ENCODE data around the gene C1orf122.

DNA sequence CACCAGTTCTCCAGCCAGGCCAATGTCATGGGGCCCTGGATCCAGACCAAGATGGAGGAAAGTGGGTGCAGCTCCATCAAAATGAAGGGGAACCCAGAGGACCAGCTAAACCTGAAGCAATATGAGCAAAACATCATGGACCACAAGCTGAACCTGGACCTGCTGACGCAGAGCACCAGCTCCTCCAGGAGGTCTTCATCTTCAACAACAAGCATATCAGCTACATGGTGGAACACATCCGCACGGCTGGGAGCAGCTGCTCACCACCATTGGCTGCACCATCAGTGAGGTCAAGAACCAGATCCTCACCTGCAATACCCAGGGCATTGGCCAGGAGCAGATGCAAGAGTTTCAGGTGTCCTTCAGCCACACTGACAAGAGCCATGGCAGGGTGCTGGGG, 28.9 kb upstream of the C1orf122 start:
- TF ChIP-seq, protein P1, sequence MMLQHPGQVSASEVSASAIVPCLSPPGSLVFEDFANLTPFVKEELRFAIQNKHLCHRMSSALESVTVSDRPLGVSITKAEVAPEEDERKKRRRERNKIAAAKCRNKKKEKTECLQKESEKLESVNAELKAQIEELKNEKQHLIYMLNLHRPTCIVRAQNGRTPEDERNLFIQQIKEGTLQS (IDR thresholded peaks at IDR 0.05; ENCODE audit: borderline replicate concordance, extremely low read depth, low read depth, low read length): no peak
- no peak for TF ChIP-seq RB1 (IDR thresholded peaks at IDR 0.05; ENCODE audit: borderline replicate concordance)
- TF ChIP-seq, protein P2, sequence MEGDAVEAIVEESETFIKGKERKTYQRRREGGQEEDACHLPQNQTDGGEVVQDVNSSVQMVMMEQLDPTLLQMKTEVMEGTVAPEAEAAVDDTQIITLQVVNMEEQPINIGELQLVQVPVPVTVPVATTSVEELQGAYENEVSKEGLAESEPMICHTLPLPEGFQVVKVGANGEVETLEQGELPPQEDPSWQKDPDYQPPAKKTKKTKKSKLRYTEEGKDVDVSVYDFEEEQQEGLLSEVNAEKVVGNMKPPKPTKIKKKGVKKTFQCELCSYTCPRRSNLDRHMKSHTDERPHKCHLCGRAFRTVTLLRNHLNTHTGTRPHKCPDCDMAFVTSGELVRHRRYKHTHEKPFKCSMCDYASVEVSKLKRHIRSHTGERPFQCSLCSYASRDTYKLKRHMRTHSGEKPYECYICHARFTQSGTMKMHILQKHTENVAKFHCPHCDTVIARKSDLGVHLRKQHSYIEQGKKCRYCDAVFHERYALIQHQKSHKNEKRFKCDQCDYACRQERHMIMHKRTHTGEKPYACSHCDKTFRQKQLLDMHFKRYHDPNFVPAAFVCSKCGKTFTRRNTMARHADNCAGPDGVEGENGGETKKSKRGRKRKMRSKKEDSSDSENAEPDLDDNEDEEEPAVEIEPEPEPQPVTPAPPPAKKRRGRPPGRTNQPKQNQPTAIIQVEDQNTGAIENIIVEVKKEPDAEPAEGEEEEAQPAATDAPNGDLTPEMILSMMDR (IDR thresholded peaks at IDR 0.05 in 2 of 3, conservative IDR thresholded peaks at IDR 0.05 in 1 of 3; ENCODE audit: control insufficient read depth in 2 of 3, extremely low read depth in 1 of 3, insufficient read depth in 1 of 3, low read depth in 3 of 3, low read length in 3 of 3): no peak
- TF ChIP-seq POLR2AphosphoS5 (IDR thresholded peaks at IDR 0.05; ENCODE audit: low read length): no peak
- TF ChIP-seq, protein P3, sequence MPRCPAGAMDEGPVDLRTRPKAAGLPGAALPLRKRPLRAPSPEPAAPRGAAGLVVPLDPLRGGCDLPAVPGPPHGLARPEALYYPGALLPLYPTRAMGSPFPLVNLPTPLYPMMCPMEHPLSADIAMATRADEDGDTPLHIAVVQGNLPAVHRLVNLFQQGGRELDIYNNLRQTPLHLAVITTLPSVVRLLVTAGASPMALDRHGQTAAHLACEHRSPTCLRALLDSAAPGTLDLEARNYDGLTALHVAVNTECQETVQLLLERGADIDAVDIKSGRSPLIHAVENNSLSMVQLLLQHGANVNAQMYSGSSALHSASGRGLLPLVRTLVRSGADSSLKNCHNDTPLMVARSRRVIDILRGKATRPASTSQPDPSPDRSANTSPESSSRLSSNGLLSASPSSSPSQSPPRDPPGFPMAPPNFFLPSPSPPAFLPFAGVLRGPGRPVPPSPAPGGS (IDR thresholded peaks at IDR 0.05; ENCODE audit: borderline replicate concordance, insufficient read depth, low read depth, low read length, poor library complexity, severe bottlenecking): no peak
- TF ChIP-seq EP300 (IDR thresholded peaks at IDR 0.05; ENCODE audit: borderline replicate concordance in 1 of 2, control insufficient read depth in 1 of 2, low read depth in 2 of 2, low read length in 2 of 2): no peak
- TF ChIP-seq EZH2 (IDR thresholded peaks at IDR 0.05; ENCODE audit: borderline replicate concordance, control insufficient read depth, low read depth, low read length): no peak
- TF ChIP-seq, protein P4, sequence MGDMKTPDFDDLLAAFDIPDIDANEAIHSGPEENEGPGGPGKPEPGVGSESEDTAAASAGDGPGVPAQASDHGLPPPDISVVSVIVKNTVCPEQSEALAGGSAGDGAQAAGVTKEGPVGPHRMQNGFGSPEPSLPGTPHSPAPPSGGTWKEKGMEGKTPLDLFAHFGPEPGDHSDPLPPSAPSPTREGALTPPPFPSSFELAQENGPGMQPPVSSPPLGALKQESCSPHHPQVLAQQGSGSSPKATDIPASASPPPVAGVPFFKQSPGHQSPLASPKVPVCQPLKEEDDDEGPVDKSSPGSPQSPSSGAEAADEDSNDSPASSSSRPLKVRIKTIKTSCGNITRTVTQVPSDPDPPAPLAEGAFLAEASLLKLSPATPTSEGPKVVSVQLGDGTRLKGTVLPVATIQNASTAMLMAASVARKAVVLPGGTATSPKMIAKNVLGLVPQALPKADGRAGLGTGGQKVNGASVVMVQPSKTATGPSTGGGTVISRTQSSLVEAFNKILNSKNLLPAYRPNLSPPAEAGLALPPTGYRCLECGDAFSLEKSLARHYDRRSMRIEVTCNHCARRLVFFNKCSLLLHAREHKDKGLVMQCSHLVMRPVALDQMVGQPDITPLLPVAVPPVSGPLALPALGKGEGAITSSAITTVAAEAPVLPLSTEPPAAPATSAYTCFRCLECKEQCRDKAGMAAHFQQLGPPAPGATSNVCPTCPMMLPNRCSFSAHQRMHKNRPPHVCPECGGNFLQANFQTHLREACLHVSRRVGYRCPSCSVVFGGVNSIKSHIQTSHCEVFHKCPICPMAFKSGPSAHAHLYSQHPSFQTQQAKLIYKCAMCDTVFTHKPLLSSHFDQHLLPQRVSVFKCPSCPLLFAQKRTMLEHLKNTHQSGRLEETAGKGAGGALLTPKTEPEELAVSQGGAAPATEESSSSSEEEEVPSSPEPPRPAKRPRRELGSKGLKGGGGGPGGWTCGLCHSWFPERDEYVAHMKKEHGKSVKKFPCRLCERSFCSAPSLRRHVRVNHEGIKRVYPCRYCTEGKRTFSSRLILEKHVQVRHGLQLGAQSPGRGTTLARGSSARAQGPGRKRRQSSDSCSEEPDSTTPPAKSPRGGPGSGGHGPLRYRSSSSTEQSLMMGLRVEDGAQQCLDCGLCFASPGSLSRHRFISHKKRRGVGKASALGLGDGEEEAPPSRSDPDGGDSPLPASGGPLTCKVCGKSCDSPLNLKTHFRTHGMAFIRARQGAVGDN (IDR thresholded peaks at IDR 0.05): no peak
